Keratinocyte (primary cell): Measurements from ENCODE around the gene NEXN. TPM values are rescaled to one million over a fixed set of nuclear protein-coding genes. Genes with fewer than 3 reads are reported as not detected.

ENCODE experiments used
- DNase-seq: peaks from one replicate; pipeline ENCODE4 v3.0.0-alpha.2; 2011; ENCODE audit warnings: low read depth, missing footprints, low spot score
- FAIRE-seq: peaks from 2 replicates; lab custom pipeline; 2011; peaks lifted over from hg19 to GRCh38; lab: Jason Lieb, UNC
- H2AFZ ChIP-seq: 2 replicates; pipeline ENCODE4 v1.6.0; 2012; ENCODE audit warnings: low read length, control low read depth, inconsistent platforms; ENCODE audit not compliant: control insufficient read depth
- H3K27ac ChIP-seq: 2 replicates; pipeline ENCODE4 v1.5.1; 2011; ENCODE audit warnings: low read length; ENCODE audit not compliant: control insufficient read depth, insufficient read depth
- H3K27me3 ChIP-seq: 3 replicates; pipeline ENCODE4 v1.6.0; 2011; ENCODE audit warnings: low read length; ENCODE audit not compliant: control insufficient read depth, insufficient read depth; ENCODE audit errors: extremely low read depth
- H3K36me3 ChIP-seq, 2 experiments: 2 replicates in 1 of 2; 3 replicates in 1 of 2; pipeline ENCODE4 v1.5.1; 2011; ENCODE audit warnings: low read length in 2 of 2, mild to moderate bottlenecking in 1 of 2; ENCODE audit not compliant: control insufficient read depth in 2 of 2, insufficient read depth in 2 of 2; ENCODE audit errors: extremely low read depth in 1 of 2
- H3K4me1 ChIP-seq: 3 replicates; pipeline ENCODE4 v1.5.1; 2011; ENCODE audit warnings: low read length; ENCODE audit not compliant: control insufficient read depth, insufficient read depth; ENCODE audit errors: extremely low read depth
- H3K4me2 ChIP-seq: 3 replicates; pipeline ENCODE4 v1.6.0; 2011; ENCODE audit warnings: low read depth, low read length; ENCODE audit not compliant: control insufficient read depth, insufficient read depth; ENCODE audit errors: extremely low read depth
- H3K4me3 ChIP-seq, 3 experiments: fragments of 200-600 bp in 1 of 3; sonication (generic) in 1 of 3; 2 replicates in 2 of 3; 3 replicates in 1 of 3; pipeline ENCODE4 v1.5.1; 2011 to 2016; ENCODE audit warnings: low read length in 3 of 3, mild to moderate bottlenecking in 3 of 3, control low read depth in 2 of 3, inconsistent platforms in 1 of 3, low read depth in 1 of 3, mixed read lengths in 1 of 3, mixed run types in 1 of 3, moderate library complexity in 1 of 3; ENCODE audit not compliant: control insufficient read depth in 2 of 3, insufficient read depth in 2 of 3; ENCODE audit errors: extremely low read depth in 1 of 3
- H3K79me2 ChIP-seq: 2 replicates; pipeline ENCODE4 v1.6.0; 2012; ENCODE audit warnings: low read length; ENCODE audit not compliant: control insufficient read depth, insufficient read depth
- H3K9ac ChIP-seq: 3 replicates; pipeline ENCODE4 v1.6.0; 2011; ENCODE audit warnings: low read length; ENCODE audit not compliant: control insufficient read depth, insufficient read depth; ENCODE audit errors: extremely low read depth
- H3K9me1 ChIP-seq: 3 replicates; pipeline ENCODE4 v1.6.0; 2011; ENCODE audit warnings: low read length; ENCODE audit not compliant: control insufficient read depth, insufficient read depth; ENCODE audit errors: extremely low read depth
- H3K9me3 ChIP-seq: 2 replicates; pipeline ENCODE4 v1.5.1; 2012; ENCODE audit warnings: low read depth, low read length; ENCODE audit not compliant: control insufficient read depth
- H4K20me1 ChIP-seq: 3 replicates; pipeline ENCODE4 v1.6.0; 2011; ENCODE audit warnings: low read length; ENCODE audit not compliant: control insufficient read depth, insufficient read depth; ENCODE audit errors: extremely low read depth
- CTCF ChIP-seq, 3 experiments: IDR thresholded peaks in 1 of 3; conservative IDR thresholded peaks in 1 of 3; optimal IDR thresholded peaks in 1 of 3; 2 replicates in 2 of 3; 3 replicates in 1 of 3; pipeline versions ENCODE3 to v1.5.1; 2011; ENCODE audit warnings: low read length in 3 of 3, mild to moderate bottlenecking in 3 of 3, moderate library complexity in 2 of 3, control low read depth in 1 of 3, inconsistent platforms in 1 of 3; ENCODE audit not compliant: insufficient read depth in 2 of 3; ENCODE audit errors: extremely low read depth in 1 of 3
- EZH2 ChIP-seq: IDR thresholded peaks from one replicate; pipeline ENCODE4 v1.6.1; 2012; ENCODE audit warnings: inconsistent platforms, mild to moderate bottlenecking, low read length, moderate library complexity
- dilution Hi-C: fragments of 300-500 bp; cut with MboI; formaldehyde crosslinking; loops from one replicate; pipeline ENCODE4 v1.7.0; 2020; ENCODE audit warnings: low sequenced_read_pairs; ENCODE audit not compliant: extremely low pct_ligation_motif_present
- polyA plus RNA-seq, 5 experiments: library from polyadenylated mRNA; depleted of rRNA in 3 of 5; stranded (reverse) in 3 of 5; stranded (forward) in 1 of 5; unstranded in 1 of 5; fragments of >200 nt; gene quantifications; 1 replicate in 1 of 5; 2 replicates in 3 of 5; 3 replicates in 1 of 5; pipeline versions ENCODE4 v1.2.1 to v1.2.3, GENCODE V29; 2011 to 2012; ENCODE audit warnings: missing spikeins in 2 of 5, low read depth in 1 of 5, low replicate concordance in 1 of 5

NEXN gene
- polyA plus RNA-seq, 1 donor (not counting 4 experiments of a cell fraction or from before 2014, with no cell fraction given), result 2.3 TPM

- Histone ChIP-seq H2AFZ (no peak overlapping the region), H3K9me3 (no peaks in the 10 kb centered on the region), H3K4me3 (peak overlapping the region; percentile 14 to 61 (median 34)), H3K27me3 (no peaks in the 10 kb centered on the region), H3K4me2 (peak overlapping the region; percentile 90), H3K79me2 (peaks cover 92% of the 10 kb centered on the region), H3K36me3 (peaks cover 4 to 11% of the 10 kb centered on the region in 2 experiments), H3K27ac (peak overlapping the region; percentile 47), H3K4me1 (peaks cover 20% of the 10 kb centered on the region), H4K20me1 (peaks cover 50% of the 10 kb centered on the region), H3K9ac (peak overlapping the region; percentile 14), H3K9me1 (peaks cover 2% of the 10 kb centered on the region)
- DNase-seq (no peak), FAIRE-seq (no peak)
- TF ChIP-seq EZH2 (no peak), CTCF (optimal IDR thresholded peaks at IDR 0.05 in 1 of 3, IDR thresholded peaks at IDR 0.05 in 1 of 3, conservative IDR thresholded peaks at IDR 0.05 in 1 of 3; ENCODE audit: extremely low read depth in 1 of 3, insufficient read depth in 2 of 3, low read length in 3 of 3) (no peak)
- dilution Hi-C loops, result no loop called here
These were observed 87.0 kb downstream of the NEXN start for GRCh38 chr1:77975386-77975785.

GRCh38 chr1:77975907-77976306 is 87.5 kb downstream of the NEXN start:
- no peak for FAIRE-seq
- no peak for DNase-seq
- Histone ChIP-seq H3K27ac (peak overlapping the region; percentile 47), H3K9me1 (peaks cover 2% of the 10 kb centered on the region), H3K4me1 (peaks cover 20% of the 10 kb centered on the region), H3K4me2 (peak overlapping the region; percentile 90), H3K4me3 (peak overlapping the region; percentile 14 to 61 (median 34)), H3K9ac (peak overlapping the region; percentile 100), H3K79me2 (peaks cover 92% of the 10 kb centered on the region), H3K27me3 (no peaks in the 10 kb centered on the region), H3K36me3 (peaks cover 4 to 8% of the 10 kb centered on the region in 2 experiments), H4K20me1 (peaks cover 45% of the 10 kb centered on the region), H3K9me3 (no peaks in the 10 kb centered on the region), H2AFZ (no peak overlapping the region)
- TF ChIP-seq CTCF (optimal IDR thresholded peaks at IDR 0.05 in 1 of 3, IDR thresholded peaks at IDR 0.05 in 1 of 3, conservative IDR thresholded peaks at IDR 0.05 in 1 of 3; ENCODE audit: extremely low read depth in 1 of 3, insufficient read depth in 2 of 3, low read length in 3 of 3) (no peak), EZH2 (no peak)
- dilution Hi-C loops, result no loop called here
